Esophagus squamous epithelium (tissue), 4 donors: ENCODE data around the gene RAB17.

Experiments
- CTCF ChIP-seq, 6 experiments: fragments of 450-650 bp in 4 of 6; fragments of 200-600 bp in 2 of 6; sonication (generic) in 2 of 6; IDR thresholded peaks; one replicate each; pipeline ENCODE4 v1.5.1; 2016 to 2019; ENCODE audit warnings: antibody characterized with exemption in 6 of 6, mild to moderate bottlenecking in 4 of 6, moderate library complexity in 4 of 6
- POLR2A ChIP-seq, 4 donors: fragments of 450-650 bp; IDR thresholded peaks; one replicate each; pipeline ENCODE4 v1.6.1; 2017; ENCODE audit warnings: antibody characterized with exemption in 4 of 4, mild to moderate bottlenecking in 4 of 4, moderate library complexity in 3 of 4

GRCh38 chr2:237557633-237558015 lies 32.9 kb downstream of the RAB17 start:
- TF ChIP-seq CTCF (IDR thresholded peaks at IDR 0.05), result no peak
- TF ChIP-seq POLR2A (IDR thresholded peaks at IDR 0.05), result no peak
